SK-N-SH (cell line): ENCODE results near the gene OPCML. TPM values are rescaled to one million over a fixed set of nuclear protein-coding genes. Genes with fewer than 3 reads are reported as not detected.

Experiments used
- CTCF ChIA-PET: fragments of 300-600, 350-600 bp; formaldehyde crosslinking; extraction: SDS; loops from one replicate; lab custom pipeline; 2021; lab: Yijun Ruan, JAX
- POLR2A ChIA-PET: fragments of 350-600 bp; sonication (Branson Sonifier 250); formaldehyde crosslinking; extraction: SDS; loops from one replicate; lab custom pipeline; 2020; ENCODE audit warnings: antibody characterized with exemption, inconsistent platforms; lab: Yijun Ruan, JAX
- DNase-seq: peaks from one replicate; pipeline ENCODE4 v3.0.0; 2012
- H2AFZ ChIP-seq: fragments of 200-600 bp; sonication (generic); 2 replicates; pipeline ENCODE4 v1.8.1; 2016; ENCODE audit warnings: antibody characterized with exemption, mild to moderate bottlenecking, low read depth
- H3F3A ChIP-seq: fragments of 200-600 bp; sonication (generic); replicated peaks from 2 replicates; pipeline ENCODE3; 2016; ENCODE audit warnings: antibody characterized with exemption, mild to moderate bottlenecking; ENCODE audit not compliant: insufficient read depth
- H3K27ac ChIP-seq, 2 experiments: fragments of 200-500 bp in 1 of 2; fragments of 200-600 bp in 1 of 2; sonication (Bioruptor generic) in 1 of 2; sonication (generic), shearing (Covaris generic) in 1 of 2; 2 replicates each; pipeline versions ENCODE4 v1.5.1 to v1.6.1; 2014 to 2016; ENCODE audit warnings: low read depth in 2 of 2, inconsistent platforms in 1 of 2, low read length in 1 of 2, mild to moderate bottlenecking in 1 of 2, mixed read lengths in 1 of 2
- H3K27me3 ChIP-seq: fragments of 200-600 bp; sonication (generic), shearing (Covaris generic); 2 replicates; pipeline ENCODE4 v1.6.1; 2016; ENCODE audit warnings: mixed run types; ENCODE audit not compliant: insufficient read depth
- H3K36me3 ChIP-seq, 2 experiments: fragments of 200-500 bp in 1 of 2; fragments of 200-600 bp in 1 of 2; sonication (Bioruptor generic) in 1 of 2; sonication (generic) in 1 of 2; replicated peaks in 1 of 2; 2 replicates each; pipeline versions ENCODE3 to v1.5.1; 2014 to 2016; ENCODE audit warnings: low read length in 1 of 2, mild to moderate bottlenecking in 1 of 2; ENCODE audit not compliant: insufficient read depth in 2 of 2, control insufficient read depth in 1 of 2
- H3K4me1 ChIP-seq, 2 experiments: fragments of 200-500 bp in 1 of 2; fragments of 200-600 bp in 1 of 2; sonication (Bioruptor generic) in 1 of 2; sonication (generic), shearing (Covaris generic) in 1 of 2; 2 replicates each; pipeline versions ENCODE4 v1.5.1 to v1.6.1; 2014 to 2016; ENCODE audit warnings: low read depth in 1 of 2, low read length in 1 of 2, mixed run types in 1 of 2; ENCODE audit not compliant: insufficient read depth in 2 of 2, control insufficient read depth in 1 of 2
- H3K4me2 ChIP-seq: fragments of 200-600 bp; sonication (generic), shearing (Covaris generic); 2 replicates; pipeline ENCODE4 v1.6.1; 2017; ENCODE audit warnings: mixed run types
- H3K4me3 ChIP-seq, 2 experiments: fragments of 200-500 bp in 1 of 2; fragments of 200-600 bp in 1 of 2; sonication (Bioruptor generic) in 1 of 2; sonication (generic), shearing (Covaris generic) in 1 of 2; 2 replicates each; pipeline versions ENCODE4 v1.5.1 to v1.8.1; 2014 to 2016; ENCODE audit warnings: low read depth in 2 of 2, inconsistent platforms in 1 of 2, low read length in 1 of 2, mild to moderate bottlenecking in 1 of 2, mixed read lengths in 1 of 2, moderate library complexity in 1 of 2
- H3K79me2 ChIP-seq: fragments of 200-600 bp; sonication (generic); 2 replicates; pipeline ENCODE4 v1.8.1; 2017; ENCODE audit warnings: mild to moderate bottlenecking; ENCODE audit not compliant: insufficient read depth
- H3K9ac ChIP-seq: fragments of 200-600 bp; sonication (generic); 2 replicates; pipeline ENCODE4 v1.6.1; 2017; ENCODE audit warnings: mixed run types
- H3K9me2 ChIP-seq: fragments of 200-600 bp; sonication (generic); 2 replicates; pipeline ENCODE4 v1.6.1; 2017; ENCODE audit warnings: mixed run types
- H3K9me3 ChIP-seq: fragments of 200-600 bp; sonication (generic); 2 replicates; pipeline ENCODE4 v1.6.1; 2017; ENCODE audit warnings: mixed run types, mild to moderate bottlenecking, moderate library complexity
- H4K20me1 ChIP-seq: fragments of 200-600 bp; sonication (generic); 2 replicates; pipeline ENCODE4 v1.6.1; 2017; ENCODE audit warnings: mild to moderate bottlenecking, mixed run types; ENCODE audit not compliant: insufficient read depth
- CHD2 ChIP-seq: fragments of 150-350 bp; IDR thresholded peaks from 2 replicates; pipeline ENCODE4 v1.6.1; 2018; ENCODE audit warnings: low read length; ENCODE audit not compliant: partially characterized antibody
- EZH2phosphoT487 ChIP-seq: fragments of 200-600 bp; sonication (generic); IDR thresholded peaks from 2 replicates; pipeline ENCODE4 v1.6.1; 2017; ENCODE audit warnings: low read depth, mixed run types, mild to moderate bottlenecking, antibody characterized with exemption, moderate library complexity, borderline replicate concordance
- FOSL2 ChIP-seq: IDR thresholded peaks from 2 replicates; pipeline ENCODE4 v1.4.0; 2012; ENCODE audit warnings: low read depth, mild to moderate bottlenecking, moderate library complexity, borderline replicate concordance
- GATA2 ChIP-seq: sonication (generic); formaldehyde crosslinking; IDR thresholded peaks from 2 replicates; pipeline ENCODE4 v1.5.0; 2020; ENCODE audit warnings: mild to moderate bottlenecking, missing genetic modification reagents
- JUND ChIP-seq: IDR thresholded peaks from 2 replicates; pipeline ENCODE4 v1.4.0; 2012
- NFIC ChIP-seq: IDR thresholded peaks from 2 replicates; pipeline ENCODE4 v1.4.0; 2012; ENCODE audit warnings: borderline replicate concordance
- NRF1 ChIP-seq: IDR thresholded peaks from 2 replicates; pipeline ENCODE4 v1.6.1; 2012; ENCODE audit warnings: low read depth, mild to moderate bottlenecking, low read length
- POLR2AphosphoS5 ChIP-seq: IDR thresholded peaks from 2 replicates; pipeline ENCODE4 v1.6.1; 2012; ENCODE audit warnings: low read depth, low read length
- RCOR1 ChIP-seq: fragments of 150-350 bp; IDR thresholded peaks from 2 replicates; pipeline ENCODE4 v1.6.1; 2017; ENCODE audit warnings: antibody characterized with exemption, low read length
- RXRA ChIP-seq: IDR thresholded peaks from 2 replicates; pipeline ENCODE4 v1.4.0; 2012; ENCODE audit warnings: low read depth, mild to moderate bottlenecking, borderline replicate concordance
- SIN3A ChIP-seq: IDR thresholded peaks from 2 replicates; pipeline ENCODE4 v1.6.1; 2012; ENCODE audit warnings: low read depth, mild to moderate bottlenecking, low read length, moderate library complexity, borderline replicate concordance
- SMC3 ChIP-seq: IDR thresholded peaks from 2 replicates; pipeline ENCODE4 v1.6.1; 2012; ENCODE audit warnings: low read depth, low read length, improper control_type of control experiment
- TCF12 ChIP-seq: IDR thresholded peaks from 2 replicates; pipeline ENCODE4 v1.4.0; 2012
- TEAD4 ChIP-seq: IDR thresholded peaks from 2 replicates; pipeline ENCODE4 v1.4.0; 2012; ENCODE audit warnings: mild to moderate bottlenecking, borderline replicate concordance; ENCODE audit not compliant: insufficient read depth
- WGBS: methylation state at CpG from one replicate; pipeline ENCODE4 v1.1.6; 2017; ENCODE audit warnings: low lambda C conversion rate; 5-methylcytosine and 5-hydroxymethylcytosine counted together
- polyA plus RNA-seq, 3 experiments: library from polyadenylated mRNA; depleted of rRNA; stranded (reverse); fragments of >200 nt; gene quantifications; 2 replicates each; pipeline ENCODE4 v1.2.3, GENCODE V29; 2012
- TF ChIP-seq, protein P1 (sequence below): IDR thresholded peaks from 2 replicates; pipeline ENCODE4 v1.6.1; 2012; ENCODE audit warnings: mild to moderate bottlenecking, low read depth, low read length, moderate library complexity
- TF ChIP-seq, protein P2 (sequence below): IDR thresholded peaks from 2 replicates; pipeline ENCODE4 v1.4.0; 2012; ENCODE audit warnings: low read depth
- TF ChIP-seq, protein P3 (sequence below): fragments of 150-350 bp; IDR thresholded peaks from 2 replicates; pipeline ENCODE4 v1.6.1; 2017; ENCODE audit warnings: antibody characterized with exemption, low read length, low read depth, borderline replicate concordance
- TF ChIP-seq, protein P4 (sequence below): fragments of 200-600 bp; sonication (generic); IDR thresholded peaks from 2 replicates; pipeline ENCODE4 v1.6.1; 2017; ENCODE audit warnings: antibody characterized with exemption, mild to moderate bottlenecking, moderate library complexity
- TF ChIP-seq, protein P5 (sequence below): IDR thresholded peaks from 2 replicates; pipeline ENCODE4; 2012

Gene OPCML
- polyA plus RNA-seq, 1 of the 3 experiments (the other 2 are of a cell fraction) = not detected

DNA sequence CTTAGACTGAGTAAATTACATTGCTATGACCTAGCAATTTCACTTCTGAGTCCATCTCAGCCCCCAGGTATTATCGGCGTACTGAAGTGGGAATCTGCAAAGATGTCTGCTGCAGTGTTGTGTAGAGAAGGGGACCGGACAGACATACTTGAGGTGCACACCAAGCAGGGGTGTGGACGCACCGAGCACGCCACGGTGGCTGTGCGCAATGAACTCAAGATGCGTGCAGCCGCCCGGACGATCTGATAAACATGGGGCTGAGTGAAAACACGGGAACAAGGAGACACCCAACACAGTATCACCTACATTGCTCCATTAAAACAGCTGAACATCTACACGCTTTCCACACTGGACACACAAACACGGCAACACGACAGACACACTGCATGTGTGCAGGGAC, 454.3 kb downstream of the OPCML start (continued):
- TF ChIP-seq, protein P1, sequence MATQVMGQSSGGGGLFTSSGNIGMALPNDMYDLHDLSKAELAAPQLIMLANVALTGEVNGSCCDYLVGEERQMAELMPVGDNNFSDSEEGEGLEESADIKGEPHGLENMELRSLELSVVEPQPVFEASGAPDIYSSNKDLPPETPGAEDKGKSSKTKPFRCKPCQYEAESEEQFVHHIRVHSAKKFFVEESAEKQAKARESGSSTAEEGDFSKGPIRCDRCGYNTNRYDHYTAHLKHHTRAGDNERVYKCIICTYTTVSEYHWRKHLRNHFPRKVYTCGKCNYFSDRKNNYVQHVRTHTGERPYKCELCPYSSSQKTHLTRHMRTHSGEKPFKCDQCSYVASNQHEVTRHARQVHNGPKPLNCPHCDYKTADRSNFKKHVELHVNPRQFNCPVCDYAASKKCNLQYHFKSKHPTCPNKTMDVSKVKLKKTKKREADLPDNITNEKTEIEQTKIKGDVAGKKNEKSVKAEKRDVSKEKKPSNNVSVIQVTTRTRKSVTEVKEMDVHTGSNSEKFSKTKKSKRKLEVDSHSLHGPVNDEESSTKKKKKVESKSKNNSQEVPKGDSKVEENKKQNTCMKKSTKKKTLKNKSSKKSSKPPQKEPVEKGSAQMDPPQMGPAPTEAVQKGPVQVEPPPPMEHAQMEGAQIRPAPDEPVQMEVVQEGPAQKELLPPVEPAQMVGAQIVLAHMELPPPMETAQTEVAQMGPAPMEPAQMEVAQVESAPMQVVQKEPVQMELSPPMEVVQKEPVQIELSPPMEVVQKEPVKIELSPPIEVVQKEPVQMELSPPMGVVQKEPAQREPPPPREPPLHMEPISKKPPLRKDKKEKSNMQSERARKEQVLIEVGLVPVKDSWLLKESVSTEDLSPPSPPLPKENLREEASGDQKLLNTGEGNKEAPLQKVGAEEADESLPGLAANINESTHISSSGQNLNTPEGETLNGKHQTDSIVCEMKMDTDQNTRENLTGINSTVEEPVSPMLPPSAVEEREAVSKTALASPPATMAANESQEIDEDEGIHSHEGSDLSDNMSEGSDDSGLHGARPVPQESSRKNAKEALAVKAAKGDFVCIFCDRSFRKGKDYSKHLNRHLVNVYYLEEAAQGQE = no peak
- TF ChIP-seq NFIC = no peak

DNA sequence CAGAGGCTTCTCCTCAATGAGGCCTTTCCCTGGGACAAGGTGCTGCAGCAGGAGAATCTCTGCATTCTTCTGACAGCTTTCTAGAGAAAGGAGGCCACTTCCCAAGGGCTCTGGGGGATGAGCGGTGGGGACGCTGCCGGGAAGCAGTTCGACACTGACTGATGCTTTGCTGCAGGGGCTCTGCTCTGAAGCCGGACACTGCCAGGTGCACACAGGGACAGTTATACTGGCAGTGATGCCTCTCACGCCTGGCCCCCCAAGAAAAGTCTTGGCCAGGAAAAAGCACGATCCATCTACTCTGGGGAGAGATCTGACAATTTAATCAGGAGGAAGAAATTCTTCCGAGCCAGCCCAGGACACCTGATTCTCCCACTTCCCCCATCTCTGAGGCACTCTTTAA, 456.9 kb downstream of the OPCML start:
- H3K4me2 ChIP-seq = no peak overlapping the region
- WGBS = 32% methylated on average over 2 of the region's 8 CpGs
- no peak for DNase-seq
- no peaks in the 10 kb centered on the region for H3K27me3 ChIP-seq
- H3K27ac ChIP-seq = no peak overlapping the region
- H3K79me2 ChIP-seq = no peaks in the 10 kb centered on the region
- no peaks in the 10 kb centered on the region for H4K20me1 ChIP-seq
- H3K4me3 ChIP-seq = no peak overlapping the region
- H3K9me2 ChIP-seq = no peaks in the 10 kb centered on the region
- H3K9ac ChIP-seq = no peak overlapping the region
- no peaks in the 10 kb centered on the region for H3K36me3 ChIP-seq
- no peaks in the 10 kb centered on the region for H3K9me3 ChIP-seq
- CTCF ChIA-PET = interaction anchor here (1.5 kb wide), 1 partner anchor 134 kb away, joined by 3 read pairs; no protein-coding TSS in a partner anchor
- POLR2A ChIA-PET = no interaction called here
- H3F3A ChIP-seq = no peaks in the 10 kb centered on the region
- TF ChIP-seq NRF1 (no peak), SIN3A (no peak), RXRA (no peak), NFIC (no peak), EZH2phosphoT487 (no peak), RCOR1 (no peak), CHD2 (no peak), POLR2AphosphoS5 (no peak), TEAD4 (no peak), TCF12 (no peak), FOSL2 (no peak), JUND (no peak), SMC3 (no peak), GATA2 (CRISPR knock-in tag) (no peak)
- TF ChIP-seq, protein P2, sequence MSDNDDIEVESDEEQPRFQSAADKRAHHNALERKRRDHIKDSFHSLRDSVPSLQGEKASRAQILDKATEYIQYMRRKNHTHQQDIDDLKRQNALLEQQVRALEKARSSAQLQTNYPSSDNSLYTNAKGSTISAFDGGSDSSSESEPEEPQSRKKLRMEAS = no peak
- TF ChIP-seq, protein P3, sequence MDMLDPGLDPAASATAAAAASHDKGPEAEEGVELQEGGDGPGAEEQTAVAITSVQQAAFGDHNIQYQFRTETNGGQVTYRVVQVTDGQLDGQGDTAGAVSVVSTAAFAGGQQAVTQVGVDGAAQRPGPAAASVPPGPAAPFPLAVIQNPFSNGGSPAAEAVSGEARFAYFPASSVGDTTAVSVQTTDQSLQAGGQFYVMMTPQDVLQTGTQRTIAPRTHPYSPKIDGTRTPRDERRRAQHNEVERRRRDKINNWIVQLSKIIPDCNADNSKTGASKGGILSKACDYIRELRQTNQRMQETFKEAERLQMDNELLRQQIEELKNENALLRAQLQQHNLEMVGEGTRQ = no peak
- TF ChIP-seq, protein P4, sequence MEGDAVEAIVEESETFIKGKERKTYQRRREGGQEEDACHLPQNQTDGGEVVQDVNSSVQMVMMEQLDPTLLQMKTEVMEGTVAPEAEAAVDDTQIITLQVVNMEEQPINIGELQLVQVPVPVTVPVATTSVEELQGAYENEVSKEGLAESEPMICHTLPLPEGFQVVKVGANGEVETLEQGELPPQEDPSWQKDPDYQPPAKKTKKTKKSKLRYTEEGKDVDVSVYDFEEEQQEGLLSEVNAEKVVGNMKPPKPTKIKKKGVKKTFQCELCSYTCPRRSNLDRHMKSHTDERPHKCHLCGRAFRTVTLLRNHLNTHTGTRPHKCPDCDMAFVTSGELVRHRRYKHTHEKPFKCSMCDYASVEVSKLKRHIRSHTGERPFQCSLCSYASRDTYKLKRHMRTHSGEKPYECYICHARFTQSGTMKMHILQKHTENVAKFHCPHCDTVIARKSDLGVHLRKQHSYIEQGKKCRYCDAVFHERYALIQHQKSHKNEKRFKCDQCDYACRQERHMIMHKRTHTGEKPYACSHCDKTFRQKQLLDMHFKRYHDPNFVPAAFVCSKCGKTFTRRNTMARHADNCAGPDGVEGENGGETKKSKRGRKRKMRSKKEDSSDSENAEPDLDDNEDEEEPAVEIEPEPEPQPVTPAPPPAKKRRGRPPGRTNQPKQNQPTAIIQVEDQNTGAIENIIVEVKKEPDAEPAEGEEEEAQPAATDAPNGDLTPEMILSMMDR = no peak
- TF ChIP-seq, protein P5, sequence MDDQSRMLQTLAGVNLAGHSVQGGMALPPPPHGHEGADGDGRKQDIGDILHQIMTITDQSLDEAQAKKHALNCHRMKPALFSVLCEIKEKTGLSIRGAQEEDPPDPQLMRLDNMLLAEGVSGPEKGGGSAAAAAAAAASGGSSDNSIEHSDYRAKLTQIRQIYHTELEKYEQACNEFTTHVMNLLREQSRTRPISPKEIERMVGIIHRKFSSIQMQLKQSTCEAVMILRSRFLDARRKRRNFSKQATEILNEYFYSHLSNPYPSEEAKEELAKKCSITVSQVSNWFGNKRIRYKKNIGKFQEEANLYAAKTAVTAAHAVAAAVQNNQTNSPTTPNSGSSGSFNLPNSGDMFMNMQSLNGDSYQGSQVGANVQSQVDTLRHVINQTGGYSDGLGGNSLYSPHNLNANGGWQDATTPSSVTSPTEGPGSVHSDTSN = no peak
- no peaks in the 10 kb centered on the region for H3K4me1 ChIP-seq
- H2AFZ ChIP-seq = no peak overlapping the region
